IPS-20b (cell line): ENCODE data around the gene NXF2.
"Not testable (repeated sequence)": the region's sequence is repeated elsewhere in the genome, so short reads cannot be mapped to it uniquely, and the experiment has no call there.

ENCODE experiments used
- H3K27ac ChIP-seq: one replicate; pipeline ENCODE4 v1.5.1; 2013; ENCODE audit warnings: low read length
- H3K27me3 ChIP-seq: 2 replicates; pipeline ENCODE4 v1.6.1; 2013; ENCODE audit warnings: mild to moderate bottlenecking, low read length, inconsistent platforms; ENCODE audit not compliant: insufficient read depth
- H3K36me3 ChIP-seq: 2 replicates; pipeline ENCODE4 v1.6.1; 2013; ENCODE audit warnings: low read depth, mild to moderate bottlenecking, inconsistent platforms, low read length, moderate library complexity; ENCODE audit not compliant: insufficient read depth
- H3K4me1 ChIP-seq: 2 replicates; pipeline ENCODE4 v1.6.1; 2013; ENCODE audit warnings: mild to moderate bottlenecking, control low read depth, inconsistent platforms, low read length, moderate library complexity; ENCODE audit not compliant: insufficient read depth
- H3K4me3 ChIP-seq: 2 replicates; pipeline ENCODE4 v1.5.1; 2013; ENCODE audit warnings: mild to moderate bottlenecking, low read length, inconsistent platforms
- H3K9ac ChIP-seq: 2 replicates; pipeline ENCODE4 v1.6.1; 2013; ENCODE audit warnings: low read depth, mild to moderate bottlenecking, inconsistent platforms, low read length, moderate library complexity
- H3K9me3 ChIP-seq: 2 replicates; pipeline ENCODE4 v1.6.1; 2013; ENCODE audit warnings: mild to moderate bottlenecking, low read depth, low read length, inconsistent platforms; ENCODE audit not compliant: insufficient read depth

NXF2 gene

DNA sequence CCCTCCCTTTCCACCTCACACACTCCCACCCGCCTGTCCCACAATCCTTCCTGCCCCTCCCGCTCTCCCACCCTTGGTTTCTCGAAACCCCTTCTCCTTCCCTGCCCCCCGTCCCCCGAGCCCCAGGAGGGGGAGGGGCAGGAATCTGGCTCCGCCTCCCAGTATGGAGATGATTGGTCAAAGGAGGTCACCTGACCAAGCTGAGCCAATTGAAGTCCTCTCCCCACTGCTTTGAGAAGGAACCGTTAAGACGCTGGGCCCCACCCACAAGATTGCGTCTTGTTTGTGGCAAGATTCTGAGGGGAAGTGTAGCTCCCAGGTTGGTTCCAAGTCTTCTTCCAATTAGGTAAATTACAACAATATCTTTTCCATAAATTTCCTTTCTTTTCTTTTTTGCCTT is at the start of gene NXF2:
NXF2 (plus strand) TSS at position 275 of the 400 bp plus-strand sequence. CDS start 59,912 bp downstream, outside the sequence.
- H3K27ac ChIP-seq, H3K27me3 ChIP-seq, H3K36me3 ChIP-seq, H3K9ac ChIP-seq, H3K4me3 ChIP-seq, H3K4me1 ChIP-seq, H3K9me3 ChIP-seq: not testable (repeated sequence)

- not testable (repeated sequence) for H3K4me3 ChIP-seq, H3K27ac ChIP-seq, H3K9ac ChIP-seq, H3K27me3 ChIP-seq, H3K4me1 ChIP-seq, H3K9me3 ChIP-seq, H3K36me3 ChIP-seq
Observed at GRCh38 chrX:102207940-102208339, 39.0 kb upstream of the NXF2 start.

DNA sequence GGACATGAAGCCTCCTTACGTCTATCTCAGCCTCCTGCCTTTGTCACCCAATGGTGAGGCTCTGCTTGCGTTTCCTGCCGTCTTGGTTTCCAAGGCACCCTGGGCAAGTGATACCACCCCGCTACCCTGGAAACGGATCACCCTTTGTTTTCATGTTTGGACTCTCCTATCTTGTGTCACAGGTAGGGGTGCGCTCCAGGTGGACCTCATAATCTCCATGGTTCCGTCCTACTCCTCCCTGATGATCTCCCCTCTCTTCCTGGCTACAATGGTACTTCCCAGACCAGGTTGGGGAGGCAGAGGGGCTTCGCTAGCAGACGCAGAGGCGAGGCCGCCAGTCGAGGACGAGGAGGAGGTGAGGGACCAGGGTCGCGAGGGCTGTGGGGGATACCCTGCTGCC is 32.0 kb upstream of the NXF2 start, which contains the start of gene TCP11X1:
TCP11X1 (plus strand) TSS at position 316 of the 400 bp plus-strand sequence.
- H3K4me3 ChIP-seq, H3K27ac ChIP-seq, H3K36me3 ChIP-seq, H3K9ac ChIP-seq, H3K27me3 ChIP-seq, H3K4me1 ChIP-seq, H3K9me3 ChIP-seq: not testable (repeated sequence)

- H3K27ac ChIP-seq, H3K4me1 ChIP-seq, H3K27me3 ChIP-seq, H3K9ac ChIP-seq, H3K36me3 ChIP-seq, H3K9me3 ChIP-seq, H3K4me3 ChIP-seq: not testable (repeated sequence)
Observed at GRCh38 chrX:102216497-102216896, 30.5 kb upstream of the NXF2 start.

DNA sequence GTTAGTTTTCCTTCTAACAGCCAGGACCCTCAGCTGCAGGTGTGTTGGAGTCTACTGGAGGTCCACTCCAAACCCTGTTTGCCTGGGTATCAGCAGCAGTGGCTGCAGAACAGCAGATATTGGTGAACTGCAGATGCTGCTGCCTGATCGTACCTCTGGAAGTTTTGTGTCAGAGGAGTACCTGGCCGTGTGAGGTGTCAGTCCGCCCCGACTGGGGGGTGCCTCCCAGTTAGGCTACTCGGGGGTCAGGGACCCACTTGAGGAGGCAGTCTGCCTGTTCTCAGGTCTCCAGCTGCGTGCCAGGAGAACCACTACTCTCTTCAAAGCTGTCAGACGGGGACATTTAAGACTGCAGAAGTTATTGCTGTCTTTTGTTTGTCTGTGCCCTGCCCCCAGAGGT is 11.3 kb upstream of the NXF2 start:
- not testable (repeated sequence) for H3K27ac ChIP-seq, H3K36me3 ChIP-seq, H3K4me3 ChIP-seq

GRCh38 chrX:102240265-102240664 is 6.7 kb upstream of the NXF2 start:
- H3K27ac ChIP-seq, H3K36me3 ChIP-seq, H3K4me3 ChIP-seq, H3K9ac ChIP-seq, H3K27me3 ChIP-seq, H3K9me3 ChIP-seq, H3K4me1 ChIP-seq: not testable (repeated sequence)

More for the DNA sequence above, 11.3 kb upstream of the NXF2 start:
- H3K9me3 ChIP-seq, H3K4me1 ChIP-seq, H3K27me3 ChIP-seq, H3K9ac ChIP-seq: not testable (repeated sequence)

DNA sequence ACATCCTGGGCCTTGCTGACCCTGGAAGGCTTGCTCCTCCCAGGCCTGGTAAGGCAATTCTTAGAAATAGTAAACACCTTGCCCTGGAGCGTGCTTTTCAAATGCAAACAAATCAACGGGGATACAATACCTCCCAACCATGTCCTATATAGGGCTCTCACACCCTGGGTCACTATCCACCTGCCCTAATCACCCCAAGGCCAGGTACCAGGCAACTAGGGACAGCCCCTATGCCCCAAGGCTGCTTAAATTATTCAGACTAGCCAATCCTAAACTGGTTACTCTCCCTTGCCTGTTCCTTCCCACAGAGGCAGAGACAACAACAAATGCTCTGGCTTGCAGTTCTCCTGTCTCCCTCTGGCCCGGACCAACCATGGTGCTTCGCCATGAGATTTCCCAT is 25.3 kb downstream of the NXF2 start:
- H3K4me1 ChIP-seq, H3K4me3 ChIP-seq, H3K27me3 ChIP-seq: not testable (repeated sequence)

GRCh38 chrX:102338162-102338561 is 91.2 kb downstream of the NXF2 start:
- no peak overlapping the region for H3K27ac ChIP-seq
- no peaks in the 10 kb centered on the region for H3K27me3 ChIP-seq
- no peaks in the 10 kb centered on the region for H3K36me3 ChIP-seq
- H3K9me3 ChIP-seq: no peaks in the 10 kb centered on the region
- H3K4me3 ChIP-seq: no peak overlapping the region
- no peaks in the 10 kb centered on the region for H3K4me1 ChIP-seq
- H3K9ac ChIP-seq: no peak overlapping the region

More for the DNA sequence above, 25.3 kb downstream of the NXF2 start:
- H3K9me3 ChIP-seq, H3K9ac ChIP-seq, H3K27ac ChIP-seq, H3K36me3 ChIP-seq: not testable (repeated sequence)

- H3K27me3 ChIP-seq: no peaks in the 10 kb centered on the region
- H3K9ac ChIP-seq: no peak overlapping the region
- H3K27ac ChIP-seq: no peak overlapping the region
- H3K36me3 ChIP-seq: no peaks in the 10 kb centered on the region
- H3K9me3 ChIP-seq: no peaks in the 10 kb centered on the region
- H3K4me1 ChIP-seq: no peaks in the 10 kb centered on the region
- H3K4me3 ChIP-seq: no peak overlapping the region
Observed at GRCh38 chrX:102339312-102340298, 92.6 kb downstream of the NXF2 start.

GRCh38 chrX:102341867-102342266 is 94.9 kb downstream of the NXF2 start:
- no peaks in the 10 kb centered on the region for H3K27me3 ChIP-seq
- H3K4me3 ChIP-seq: no peak overlapping the region
- no peaks in the 10 kb centered on the region for H3K36me3 ChIP-seq
- no peaks in the 10 kb centered on the region for H3K9me3 ChIP-seq
- H3K4me1 ChIP-seq: no peaks in the 10 kb centered on the region
- no peak overlapping the region for H3K27ac ChIP-seq
- H3K9ac ChIP-seq: no peak overlapping the region

DNA sequence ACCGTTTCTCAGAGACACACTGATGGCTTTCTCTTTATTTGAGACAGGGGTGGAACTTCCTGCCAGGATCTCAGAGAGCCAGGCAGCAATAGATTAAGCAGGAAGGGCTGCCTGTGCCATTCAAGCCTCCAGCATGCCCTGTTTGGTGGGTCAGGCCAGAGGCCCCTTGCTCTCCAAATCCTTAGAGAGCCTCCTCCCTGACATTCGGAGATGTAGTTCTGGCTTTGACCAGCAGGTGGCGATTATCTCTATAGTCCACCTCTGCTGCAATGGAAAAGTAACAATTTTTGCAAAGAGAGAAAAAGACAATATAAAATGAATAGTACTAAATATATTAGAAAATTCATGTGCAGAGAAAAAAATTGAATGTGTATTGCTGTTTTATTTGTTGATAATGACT is 98.9 kb downstream of the NXF2 start:
- Histone ChIP-seq H3K27me3 (no peaks in the 10 kb centered on the region), H3K4me3 (no peak overlapping the region)

More for the DNA sequence above, 98.9 kb downstream of the NXF2 start:
- Histone ChIP-seq H3K27ac (no peak overlapping the region), H3K9me3 (no peaks in the 10 kb centered on the region), H3K9ac (no peak overlapping the region), H3K36me3 (no peaks in the 10 kb centered on the region), H3K4me1 (no peaks in the 10 kb centered on the region)
